Testis (tissue), 3 donors: ENCODE data around the gene PCID2. TPM values are rescaled to one million over a fixed set of nuclear protein-coding genes. Genes with fewer than 3 reads are reported as not detected.
A peak's percentile ranks its signal among the peaks of the same experiment; 100 is the strongest.

Experiments used
- DNase-seq: peaks from one replicate; pipeline ENCODE4 v3.0.0-alpha.2; 2019
- H3K27ac ChIP-seq, 2 donors: fragments of 200-600 bp; sonication (generic); one replicate each; pipeline ENCODE4 v1.5.1; 2019
- H3K27me3 ChIP-seq: fragments of 200-600 bp; sonication (generic); one replicate; pipeline ENCODE4 v1.5.1; 2019
- H3K36me3 ChIP-seq: fragments of 200-600 bp; sonication (generic); one replicate; pipeline ENCODE4 v1.5.1; 2017; ENCODE audit warnings: low read depth; ENCODE audit errors: missing control alignments
- H3K4me1 ChIP-seq: fragments of 200-600 bp; sonication (generic); one replicate; pipeline ENCODE4 v1.5.1; 2019
- H3K4me3 ChIP-seq, 2 donors: fragments of 200-600 bp; sonication (generic); one replicate each; pipeline ENCODE4 v1.5.1; 2017 to 2019
- H3K9me3 ChIP-seq: fragments of 200-600 bp; sonication (generic); one replicate; pipeline ENCODE4 v1.5.1; 2017
- CTCF ChIP-seq, 3 experiments: fragments of 450-650 bp in 2 of 3; fragments of 200-600 bp in 1 of 3; sonication (generic) in 1 of 3; IDR thresholded peaks; one replicate each; pipeline ENCODE4 v1.5.1; 2016 to 2019; ENCODE audit warnings: antibody characterized with exemption in 3 of 3, mild to moderate bottlenecking in 2 of 3, moderate library complexity in 1 of 3
- POLR2A ChIP-seq: fragments of 450-650 bp; IDR thresholded peaks from one replicate; pipeline ENCODE4 v1.6.1; 2017; ENCODE audit warnings: antibody characterized with exemption, mild to moderate bottlenecking, moderate library complexity
- WGBS, 2 donors: methylation state at CpG; one replicate each; pipeline ENCODE4 v1.1.5; 2018; 5-methylcytosine and 5-hydroxymethylcytosine counted together
- intact Hi-C: fragments of 100-400 bp; cut with DNase I; formaldehyde crosslinking; loops from one replicate; pipeline ENCODE4 v1.15.1; 2023; ENCODE audit warnings: low total_unique reads
- polyA plus RNA-seq: library from polyadenylated mRNA; stranded (reverse); fragments of 350-450 nt; fragmentation: Illumina TruSeq; extraction: RNeasy Lipid Tissue Mini Kit (QIAGEN cat#74804); gene quantifications from one replicate; pipeline ENCODE4 v1.2.3, GENCODE V29; 2014; ENCODE audit warnings: low read depth, low replicate concordance; ENCODE audit not compliant: insufficient read depth
- total RNA-seq, 2 donors: library from RNA; depleted of rRNA; stranded (reverse); fragments of >200 nt; gene quantifications; one replicate each; pipeline ENCODE4 v1.2.3, GENCODE V29; 2016

PCID2 gene
- total and polyA plus RNA-seq, 3 donors from 2014 or later = 72.2 to 130 (median 73.4) TPM

DNA sequence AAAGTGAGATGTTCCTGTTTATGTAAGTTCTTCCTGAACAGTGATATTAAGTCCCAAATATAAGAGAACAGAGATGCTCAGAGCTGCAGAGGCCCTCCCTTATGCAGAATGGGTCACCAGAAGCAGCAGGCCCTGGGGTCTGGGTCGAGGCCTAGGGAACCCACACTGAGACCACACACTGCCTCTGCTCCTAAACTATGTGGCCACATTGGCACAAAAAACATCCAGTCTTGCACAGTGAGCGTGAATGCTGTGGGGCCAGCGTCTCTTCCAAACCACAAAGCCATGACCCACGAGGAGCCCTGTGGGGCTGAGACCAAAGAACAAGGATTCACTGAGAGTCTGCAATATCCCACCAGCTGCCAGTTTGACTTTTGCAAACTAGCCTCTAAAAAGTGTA, 26.4 kb downstream of the PCID2 start:
- no peaks in the 10 kb centered on the region for H3K27me3 ChIP-seq
- 81 to 94% methylated on average over 2 to 4 of the region's 4 CpGs for WGBS, 2 donors
- H3K4me3 ChIP-seq = no peak overlapping the region
- intact Hi-C loops = no loop called here
- H3K27ac ChIP-seq = no peak overlapping the region
- DNase-seq = no peak
- TF ChIP-seq CTCF (IDR thresholded peaks at IDR 0.05) (no peak), POLR2A (no peak)
- no peaks in the 10 kb centered on the region for H3K9me3 ChIP-seq
- H3K4me1 ChIP-seq = peaks cover 3% of the 10 kb centered on the region
- H3K36me3 ChIP-seq = no peaks in the 10 kb centered on the region

DNA sequence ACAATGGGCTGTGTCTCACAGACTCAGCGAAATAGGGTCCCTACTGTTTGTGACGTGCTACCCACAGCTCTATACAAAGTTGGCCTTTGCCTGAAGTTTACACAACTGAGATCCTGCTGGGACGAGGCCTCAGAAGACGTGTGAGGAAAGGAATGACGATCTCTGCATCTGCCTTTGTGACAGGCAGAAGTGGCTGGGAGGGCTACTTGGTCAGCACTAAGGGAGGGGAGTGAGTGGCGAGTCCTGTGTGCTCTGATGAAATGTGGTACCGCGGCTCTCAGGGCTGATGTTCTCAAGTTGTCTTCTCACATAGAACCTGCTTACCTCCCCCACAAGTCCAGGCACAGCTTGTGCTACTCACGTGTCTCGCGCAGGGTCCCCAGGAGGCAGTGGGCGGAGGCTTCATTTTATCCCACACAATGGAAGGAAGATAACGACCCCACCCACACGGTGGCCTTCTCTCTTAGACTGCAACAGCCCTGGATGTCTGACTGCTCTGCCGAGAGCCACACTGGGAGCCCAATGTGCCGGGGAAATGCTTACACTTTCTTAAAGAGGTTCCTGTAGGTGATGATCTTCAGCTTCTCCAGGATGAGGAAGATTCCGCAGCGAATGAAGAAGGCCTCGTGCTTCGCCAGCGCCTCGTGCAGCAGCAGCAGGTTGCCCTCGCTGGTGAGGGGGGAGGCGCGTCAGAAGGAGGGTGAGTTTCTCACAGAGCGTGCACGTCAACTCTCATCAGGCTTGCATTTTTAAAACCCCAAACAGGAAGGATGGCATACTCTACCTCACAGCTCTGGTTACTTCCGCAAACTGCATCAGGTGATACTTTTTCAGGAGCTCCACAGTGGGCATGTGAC, 28.9 kb downstream of the PCID2 start:
- intact Hi-C loops = no loop called here
- 76 to 85% methylated on average over 26 to 28 of the region's 28 CpGs for WGBS, 2 donors

GRCh38 chr13:113178896-113179167, 29.6 kb downstream of the PCID2 start:
- no peak overlapping the region for H3K27ac ChIP-seq
- peaks cover 3% of the 10 kb centered on the region for H3K4me1 ChIP-seq
- no peaks in the 10 kb centered on the region for H3K36me3 ChIP-seq
- intact Hi-C loops = no loop called here
- whole genome bisulfite sequencing, 2 donors = 91% methylated on average over 3 of the region's 3 CpGs
- DNase-seq = no peak
- TF ChIP-seq POLR2A = no peak
- no peak for TF ChIP-seq CTCF (IDR thresholded peaks at IDR 0.05)
- no peaks in the 10 kb centered on the region for H3K27me3 ChIP-seq
- H3K4me3 ChIP-seq = no peak overlapping the region
- H3K9me3 ChIP-seq = no peaks in the 10 kb centered on the region

More for the DNA sequence above, 28.9 kb downstream of the PCID2 start:
- TF ChIP-seq POLR2A (no peak), CTCF (IDR thresholded peaks at IDR 0.05) (no peak)
- DNase-seq = peak; percentile 72
- Histone ChIP-seq H3K4me1 (peaks cover 3% of the 10 kb centered on the region), H3K36me3 (no peaks in the 10 kb centered on the region), H3K27ac (no peak overlapping the region), H3K27me3 (no peaks in the 10 kb centered on the region), H3K9me3 (no peaks in the 10 kb centered on the region), H3K4me3 (no peak overlapping the region)

- no peak for TF ChIP-seq POLR2A
- no peak for TF ChIP-seq CTCF (IDR thresholded peaks at IDR 0.05)
- Histone ChIP-seq H3K36me3 (no peaks in the 10 kb centered on the region), H3K27me3 (no peaks in the 10 kb centered on the region), H3K4me1 (peaks cover 3% of the 10 kb centered on the region), H3K9me3 (no peaks in the 10 kb centered on the region), H3K4me3 (no peak overlapping the region), H3K27ac (no peak overlapping the region)
- DNase-seq = no peak
- intact Hi-C loops = no loop called here
- WGBS, 2 donors = 91 to 93% methylated on average over 24 to 25 of the region's 25 CpGs
These were observed 30.2 kb downstream of the PCID2 start for GRCh38 chr13:113178070-113178895.
